Astrocyte (in vitro differentiated cells and primary cell): ENCODE data around the gene CACNA1A. TPM values are rescaled to one million over a fixed set of nuclear protein-coding genes. Genes with fewer than 3 reads are reported as not detected.

Experiments used
- DNase-seq: peaks from one replicate; pipeline ENCODE4 v3.0.0-alpha.2; 2010; ENCODE audit warnings: low read depth
- FAIRE-seq: peaks from 2 replicates; lab custom pipeline; 2011; peaks lifted over from hg19 to GRCh38; lab: Jason Lieb, UNC
- H2AFZ ChIP-seq: 2 replicates; pipeline ENCODE4 v1.6.0; 2012; ENCODE audit warnings: low read depth, low read length, inconsistent platforms
- H3K27ac ChIP-seq: 2 replicates; pipeline ENCODE4 v1.5.1; 2011; ENCODE audit warnings: low read depth, low read length, inconsistent platforms
- H3K27me3 ChIP-seq: 2 replicates; pipeline ENCODE4 v1.6.0; 2011; ENCODE audit warnings: low read length, inconsistent platforms; ENCODE audit not compliant: insufficient read depth
- H3K36me3 ChIP-seq: 2 replicates; pipeline ENCODE4 v1.5.1; 2011; ENCODE audit warnings: low read length, inconsistent platforms; ENCODE audit not compliant: insufficient read depth
- H3K4me1 ChIP-seq: 2 replicates; pipeline ENCODE4 v1.5.1; 2011; ENCODE audit warnings: low read length, inconsistent platforms; ENCODE audit not compliant: insufficient read depth
- H3K4me2 ChIP-seq: 2 replicates; pipeline ENCODE4 v1.6.0; 2012; ENCODE audit warnings: low read length, inconsistent platforms
- H3K4me3 ChIP-seq: 2 replicates; pipeline ENCODE4 v1.5.1; 2011; ENCODE audit warnings: low read depth, mild to moderate bottlenecking, low read length, inconsistent platforms; ENCODE audit not compliant: insufficient read depth
- H3K79me2 ChIP-seq: 2 replicates; pipeline ENCODE4 v1.6.0; 2012; ENCODE audit warnings: mild to moderate bottlenecking, low read length, inconsistent platforms; ENCODE audit not compliant: insufficient read depth
- H3K9ac ChIP-seq: 2 replicates; pipeline ENCODE4 v1.6.0; 2012; ENCODE audit warnings: mild to moderate bottlenecking, low read length, inconsistent platforms
- H3K9me3 ChIP-seq: 2 replicates; pipeline ENCODE4 v1.5.1; 2012; ENCODE audit warnings: low read depth, mild to moderate bottlenecking, low read length, inconsistent platforms; ENCODE audit not compliant: insufficient read depth
- H4K20me1 ChIP-seq: 2 replicates; pipeline ENCODE4 v1.6.0; 2012; ENCODE audit warnings: low read length, inconsistent platforms; ENCODE audit not compliant: insufficient read depth
- H3K27ac Mint-ChIP-seq: one replicate; pipeline ENCODE4 v1.8.0; 2021; ENCODE audit warnings: mild to moderate bottlenecking, mixed read lengths; ENCODE audit not compliant: unreplicated experiment
- H3K27me3 Mint-ChIP-seq: one replicate; pipeline ENCODE4 v1.8.0; 2021; ENCODE audit warnings: low read depth, mixed read lengths; ENCODE audit not compliant: unreplicated experiment
- H3K36me3 Mint-ChIP-seq: one replicate; pipeline ENCODE4 v1.8.0; 2021; ENCODE audit warnings: low read depth, mixed read lengths; ENCODE audit not compliant: unreplicated experiment
- H3K4me1 Mint-ChIP-seq: one replicate; pipeline ENCODE4 v1.8.0; 2021; ENCODE audit warnings: low read depth, mixed read lengths; ENCODE audit not compliant: unreplicated experiment
- H3K4me3 Mint-ChIP-seq: one replicate; pipeline ENCODE4 v1.8.0; 2021; ENCODE audit warnings: mild to moderate bottlenecking, moderate library complexity, mixed read lengths; ENCODE audit not compliant: unreplicated experiment
- H3K9me3 Mint-ChIP-seq: one replicate; pipeline ENCODE4 v1.8.0; 2021; ENCODE audit warnings: mild to moderate bottlenecking, mixed read lengths; ENCODE audit not compliant: unreplicated experiment
- EZH2 ChIP-seq: IDR thresholded peaks from 2 replicates; pipeline ENCODE4 v1.6.1; 2012; ENCODE audit warnings: mild to moderate bottlenecking, low read length, inconsistent platforms; ENCODE audit not compliant: insufficient read depth
- total RNA-seq: library from RNA; stranded (reverse); gene quantifications from 2 replicates; pipeline ENCODE4 v1.2.1, GENCODE V29; 2021
- TF ChIP-seq, protein P1 (sequence below): IDR thresholded peaks from 2 replicates; pipeline ENCODE4 v1.5.1; 2011; ENCODE audit warnings: low read depth, mild to moderate bottlenecking, inconsistent platforms, low read length, moderate library complexity; ENCODE audit not compliant: insufficient read depth

Gene CACNA1A
- total RNA-seq, 1 donor from 2014 or later: 9.4 TPM

GRCh38 chr19:13195678-13196077 is 310.6 kb downstream of the CACNA1A start:
- H3K27me3 Mint-ChIP-seq: peaks cover 2% of the 10 kb centered on the region
- H3K4me2 ChIP-seq: no peak overlapping the region
- TF ChIP-seq, protein P1, sequence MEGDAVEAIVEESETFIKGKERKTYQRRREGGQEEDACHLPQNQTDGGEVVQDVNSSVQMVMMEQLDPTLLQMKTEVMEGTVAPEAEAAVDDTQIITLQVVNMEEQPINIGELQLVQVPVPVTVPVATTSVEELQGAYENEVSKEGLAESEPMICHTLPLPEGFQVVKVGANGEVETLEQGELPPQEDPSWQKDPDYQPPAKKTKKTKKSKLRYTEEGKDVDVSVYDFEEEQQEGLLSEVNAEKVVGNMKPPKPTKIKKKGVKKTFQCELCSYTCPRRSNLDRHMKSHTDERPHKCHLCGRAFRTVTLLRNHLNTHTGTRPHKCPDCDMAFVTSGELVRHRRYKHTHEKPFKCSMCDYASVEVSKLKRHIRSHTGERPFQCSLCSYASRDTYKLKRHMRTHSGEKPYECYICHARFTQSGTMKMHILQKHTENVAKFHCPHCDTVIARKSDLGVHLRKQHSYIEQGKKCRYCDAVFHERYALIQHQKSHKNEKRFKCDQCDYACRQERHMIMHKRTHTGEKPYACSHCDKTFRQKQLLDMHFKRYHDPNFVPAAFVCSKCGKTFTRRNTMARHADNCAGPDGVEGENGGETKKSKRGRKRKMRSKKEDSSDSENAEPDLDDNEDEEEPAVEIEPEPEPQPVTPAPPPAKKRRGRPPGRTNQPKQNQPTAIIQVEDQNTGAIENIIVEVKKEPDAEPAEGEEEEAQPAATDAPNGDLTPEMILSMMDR: no peak
- no peak for TF ChIP-seq EZH2
- H3K9me3 Mint-ChIP-seq: no peaks in the 10 kb centered on the region
- H3K27ac ChIP-seq: no peak overlapping the region
- H3K79me2 ChIP-seq: no peaks in the 10 kb centered on the region
- no peaks in the 10 kb centered on the region for H3K4me1 ChIP-seq
- FAIRE-seq (no peak), DNase-seq (no peak)
- no peaks in the 10 kb centered on the region for H3K36me3 Mint-ChIP-seq
- H4K20me1 ChIP-seq: no peaks in the 10 kb centered on the region
- H3K4me3 Mint-ChIP-seq: no peak overlapping the region
- no peak overlapping the region for H2AFZ ChIP-seq
- no peaks in the 10 kb centered on the region for H3K4me1 Mint-ChIP-seq
- H3K27me3 ChIP-seq: no peaks in the 10 kb centered on the region
- no peak overlapping the region for H3K4me3 ChIP-seq
- no peak overlapping the region for H3K9ac ChIP-seq
- H3K36me3 ChIP-seq: no peaks in the 10 kb centered on the region
- no peak overlapping the region for H3K27ac Mint-ChIP-seq
- no peaks in the 10 kb centered on the region for H3K9me3 ChIP-seq

GRCh38 chr19:13190781-13191540 is 315.3 kb downstream of the CACNA1A start:
- Histone ChIP-seq H3K4me1 (no peaks in the 10 kb centered on the region), H3K4me3 (no peak overlapping the region), H3K4me2 (no peak overlapping the region), H3K79me2 (no peaks in the 10 kb centered on the region), H3K27me3 (no peaks in the 10 kb centered on the region), H3K27ac (no peak overlapping the region), H3K9ac (no peak overlapping the region), H4K20me1 (no peaks in the 10 kb centered on the region), H3K9me3 (no peaks in the 10 kb centered on the region), H2AFZ (no peak overlapping the region), H3K36me3 (no peaks in the 10 kb centered on the region)
- no peaks in the 10 kb centered on the region for H3K9me3 Mint-ChIP-seq
- no peaks in the 10 kb centered on the region for H3K4me1 Mint-ChIP-seq
- H3K27me3 Mint-ChIP-seq: no peaks in the 10 kb centered on the region
- H3K36me3 Mint-ChIP-seq: no peaks in the 10 kb centered on the region
- TF ChIP-seq EZH2: no peak
- TF ChIP-seq, protein P1: no peak
- no peak for DNase-seq
- FAIRE-seq: no peak
- no peak overlapping the region for H3K27ac Mint-ChIP-seq
- H3K4me3 Mint-ChIP-seq: no peak overlapping the region

DNA sequence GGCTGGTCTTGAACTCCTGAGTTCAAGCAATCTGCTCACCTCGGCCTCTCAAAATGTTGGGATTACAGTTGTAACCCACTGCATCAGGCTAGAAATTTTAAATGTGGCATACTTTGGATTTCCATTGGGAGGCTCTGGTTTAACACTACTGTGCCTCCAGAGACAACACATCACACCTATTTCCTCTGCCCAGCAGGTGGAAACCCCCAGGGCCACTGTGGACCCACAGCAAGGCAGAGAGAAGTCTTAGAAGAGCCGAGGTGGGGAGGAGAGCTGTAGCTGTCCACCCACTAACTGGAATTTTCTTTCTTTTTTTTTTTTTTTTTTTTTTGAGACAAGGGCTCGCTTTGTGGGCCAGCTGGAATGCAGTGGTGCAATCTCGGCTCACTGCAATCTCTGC is 316.7 kb downstream of the CACNA1A start:
- Mint-ChIP-seq H3K27me3 (no peaks in the 10 kb centered on the region), H3K4me1 (no peaks in the 10 kb centered on the region), H3K27ac (no peak overlapping the region), H3K36me3 (no peaks in the 10 kb centered on the region), H3K4me3 (no peak overlapping the region), H3K9me3 (no peaks in the 10 kb centered on the region)
- no peak for DNase-seq
- TF ChIP-seq, protein P1: no peak
- TF ChIP-seq EZH2: no peak
- Histone ChIP-seq H3K9ac (no peak overlapping the region), H3K79me2 (no peaks in the 10 kb centered on the region), H3K27me3 (no peaks in the 10 kb centered on the region), H3K27ac (no peak overlapping the region), H3K4me2 (no peak overlapping the region), H3K4me3 (no peak overlapping the region), H3K4me1 (no peaks in the 10 kb centered on the region), H2AFZ (no peak overlapping the region), H3K9me3 (no peaks in the 10 kb centered on the region), H3K36me3 (no peaks in the 10 kb centered on the region), H4K20me1 (no peaks in the 10 kb centered on the region)
- no peak for FAIRE-seq
